Measurements from ENCODE around the gene NSD2.

DNA sequence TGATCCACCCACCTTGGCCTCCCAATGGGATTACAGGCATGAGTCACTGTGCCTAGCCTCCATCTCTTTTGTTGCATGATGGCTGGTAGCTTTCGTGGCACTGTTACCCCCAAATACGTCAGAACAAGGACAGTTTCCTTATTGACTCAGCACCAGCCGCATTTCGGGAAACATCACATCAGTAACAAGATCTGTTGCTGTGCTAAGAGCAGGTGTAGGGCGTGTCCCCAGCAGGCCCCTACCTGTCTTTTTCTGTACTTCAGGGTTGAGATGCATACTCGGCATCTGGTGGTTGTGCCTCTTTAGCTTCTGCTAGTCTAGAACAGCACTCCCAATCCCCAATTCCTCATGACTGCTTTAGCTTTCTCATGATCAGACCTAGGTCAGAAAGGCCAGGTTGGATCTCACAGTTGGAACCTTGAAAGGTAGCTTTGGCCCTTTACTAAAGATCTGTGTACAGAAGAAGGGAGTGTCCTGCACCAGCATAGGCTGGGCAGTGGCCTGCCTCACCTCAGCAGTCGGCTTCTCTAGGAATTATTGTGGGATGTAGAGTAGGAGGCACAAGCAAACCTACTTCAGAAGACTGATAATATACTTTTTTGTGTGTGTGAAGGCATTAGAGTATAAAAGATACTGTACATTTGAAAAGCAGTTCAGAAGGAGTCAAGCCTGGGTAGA lies 36.8 kb downstream of the NSD2 start:
- no peak for TF ChIP-seq TCF7L2 (IDR thresholded peaks at IDR 0.05; ENCODE audit: borderline replicate concordance, low read depth, low read length)
- no peak for TF ChIP-seq ZNF112 (tag by site-specific recombination; IDR thresholded peaks at IDR 0.05)
- TF ChIP-seq, protein P1, sequence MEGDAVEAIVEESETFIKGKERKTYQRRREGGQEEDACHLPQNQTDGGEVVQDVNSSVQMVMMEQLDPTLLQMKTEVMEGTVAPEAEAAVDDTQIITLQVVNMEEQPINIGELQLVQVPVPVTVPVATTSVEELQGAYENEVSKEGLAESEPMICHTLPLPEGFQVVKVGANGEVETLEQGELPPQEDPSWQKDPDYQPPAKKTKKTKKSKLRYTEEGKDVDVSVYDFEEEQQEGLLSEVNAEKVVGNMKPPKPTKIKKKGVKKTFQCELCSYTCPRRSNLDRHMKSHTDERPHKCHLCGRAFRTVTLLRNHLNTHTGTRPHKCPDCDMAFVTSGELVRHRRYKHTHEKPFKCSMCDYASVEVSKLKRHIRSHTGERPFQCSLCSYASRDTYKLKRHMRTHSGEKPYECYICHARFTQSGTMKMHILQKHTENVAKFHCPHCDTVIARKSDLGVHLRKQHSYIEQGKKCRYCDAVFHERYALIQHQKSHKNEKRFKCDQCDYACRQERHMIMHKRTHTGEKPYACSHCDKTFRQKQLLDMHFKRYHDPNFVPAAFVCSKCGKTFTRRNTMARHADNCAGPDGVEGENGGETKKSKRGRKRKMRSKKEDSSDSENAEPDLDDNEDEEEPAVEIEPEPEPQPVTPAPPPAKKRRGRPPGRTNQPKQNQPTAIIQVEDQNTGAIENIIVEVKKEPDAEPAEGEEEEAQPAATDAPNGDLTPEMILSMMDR (tag by site-specific recombination; IDR thresholded peaks at IDR 0.05): no peak
- no peak for TF ChIP-seq ZEB2 (tag by site-specific recombination; IDR thresholded peaks at IDR 0.05)
- TF ChIP-seq, protein P2, sequence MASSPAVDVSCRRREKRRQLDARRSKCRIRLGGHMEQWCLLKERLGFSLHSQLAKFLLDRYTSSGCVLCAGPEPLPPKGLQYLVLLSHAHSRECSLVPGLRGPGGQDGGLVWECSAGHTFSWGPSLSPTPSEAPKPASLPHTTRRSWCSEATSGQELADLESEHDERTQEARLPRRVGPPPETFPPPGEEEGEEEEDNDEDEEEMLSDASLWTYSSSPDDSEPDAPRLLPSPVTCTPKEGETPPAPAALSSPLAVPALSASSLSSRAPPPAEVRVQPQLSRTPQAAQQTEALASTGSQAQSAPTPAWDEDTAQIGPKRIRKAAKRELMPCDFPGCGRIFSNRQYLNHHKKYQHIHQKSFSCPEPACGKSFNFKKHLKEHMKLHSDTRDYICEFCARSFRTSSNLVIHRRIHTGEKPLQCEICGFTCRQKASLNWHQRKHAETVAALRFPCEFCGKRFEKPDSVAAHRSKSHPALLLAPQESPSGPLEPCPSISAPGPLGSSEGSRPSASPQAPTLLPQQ (tag by site-specific recombination; IDR thresholded peaks at IDR 0.05): no peak
- TF ChIP-seq, protein P3, sequence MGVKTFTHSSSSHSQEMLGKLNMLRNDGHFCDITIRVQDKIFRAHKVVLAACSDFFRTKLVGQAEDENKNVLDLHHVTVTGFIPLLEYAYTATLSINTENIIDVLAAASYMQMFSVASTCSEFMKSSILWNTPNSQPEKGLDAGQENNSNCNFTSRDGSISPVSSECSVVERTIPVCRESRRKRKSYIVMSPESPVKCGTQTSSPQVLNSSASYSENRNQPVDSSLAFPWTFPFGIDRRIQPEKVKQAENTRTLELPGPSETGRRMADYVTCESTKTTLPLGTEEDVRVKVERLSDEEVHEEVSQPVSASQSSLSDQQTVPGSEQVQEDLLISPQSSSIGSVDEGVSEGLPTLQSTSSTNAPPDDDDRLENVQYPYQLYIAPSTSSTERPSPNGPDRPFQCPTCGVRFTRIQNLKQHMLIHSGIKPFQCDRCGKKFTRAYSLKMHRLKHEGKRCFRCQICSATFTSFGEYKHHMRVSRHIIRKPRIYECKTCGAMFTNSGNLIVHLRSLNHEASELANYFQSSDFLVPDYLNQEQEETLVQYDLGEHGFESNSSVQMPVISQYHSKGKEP (tag by site-specific recombination; IDR thresholded peaks at IDR 0.05): no peak
